Inferior parietal cortex (tissue), 1 donor: Measurements from ENCODE around the gene ERVK3-1.
A peak's percentile ranks its signal among the peaks of the same experiment; 100 is the strongest.

ENCODE experiments used
- DNase-seq: peaks from one replicate; pipeline ENCODE4 v3.0.0-alpha.2; 2016; ENCODE audit errors: extremely low spot score

ERVK3-1 gene

DNA sequence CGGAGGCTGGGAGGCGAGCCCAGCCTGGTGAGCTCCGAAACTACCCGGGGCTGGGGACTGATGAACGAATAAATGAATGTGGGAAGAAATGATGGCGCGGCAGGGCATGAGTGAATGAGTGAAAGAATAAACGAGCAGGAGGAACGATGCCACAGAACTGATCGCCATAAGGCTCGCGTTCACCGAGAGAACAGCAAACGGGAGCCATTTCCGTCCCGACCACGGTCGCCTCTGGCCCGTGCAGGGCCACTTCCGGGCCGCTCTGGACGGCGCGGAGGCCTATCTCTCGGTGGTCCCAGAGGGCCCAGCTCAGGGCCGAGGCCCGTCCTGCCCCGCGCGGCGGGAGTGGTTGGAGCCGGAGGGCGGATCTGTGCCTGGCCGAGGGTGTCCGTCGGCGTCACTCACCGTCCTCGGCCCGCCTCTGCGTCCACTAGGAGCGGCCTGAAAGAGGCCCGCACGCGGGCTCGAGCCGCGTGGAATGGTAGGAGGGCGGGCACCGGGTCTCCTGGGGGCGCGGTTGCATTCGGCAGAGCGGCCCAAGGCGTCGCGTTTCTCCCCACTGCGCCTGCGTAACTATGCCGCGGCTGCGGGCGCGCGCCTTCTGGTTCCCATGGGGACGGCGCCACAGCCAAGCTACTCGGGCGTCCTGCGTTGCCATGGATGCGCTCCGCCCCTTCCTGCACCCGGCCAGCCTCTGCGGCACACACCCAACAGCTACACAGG lies 57.3 kb downstream of the ERVK3-1 start, which contains the start of gene ZNF497:
TSS of gene ZNF497 (minus strand) at position 480 of the 723 bp plus-strand sequence. CDS start 5,116 bp downstream, outside the sequence.
- peak; percentile 97 for DNase-seq

GRCh38 chr19:58364146-58364545 lies 59.0 kb downstream of the ERVK3-1 start:
- DNase-seq = no peak
